Measurements from ENCODE around the gene MAVS. TPM values are rescaled to one million over a fixed set of nuclear protein-coding genes. Genes with fewer than 3 reads are reported as not detected.

MAVS gene
- total RNA-seq, 4 donors from 2014 or later: 39.6 to 94.4 (median 69.7) TPM

DNA sequence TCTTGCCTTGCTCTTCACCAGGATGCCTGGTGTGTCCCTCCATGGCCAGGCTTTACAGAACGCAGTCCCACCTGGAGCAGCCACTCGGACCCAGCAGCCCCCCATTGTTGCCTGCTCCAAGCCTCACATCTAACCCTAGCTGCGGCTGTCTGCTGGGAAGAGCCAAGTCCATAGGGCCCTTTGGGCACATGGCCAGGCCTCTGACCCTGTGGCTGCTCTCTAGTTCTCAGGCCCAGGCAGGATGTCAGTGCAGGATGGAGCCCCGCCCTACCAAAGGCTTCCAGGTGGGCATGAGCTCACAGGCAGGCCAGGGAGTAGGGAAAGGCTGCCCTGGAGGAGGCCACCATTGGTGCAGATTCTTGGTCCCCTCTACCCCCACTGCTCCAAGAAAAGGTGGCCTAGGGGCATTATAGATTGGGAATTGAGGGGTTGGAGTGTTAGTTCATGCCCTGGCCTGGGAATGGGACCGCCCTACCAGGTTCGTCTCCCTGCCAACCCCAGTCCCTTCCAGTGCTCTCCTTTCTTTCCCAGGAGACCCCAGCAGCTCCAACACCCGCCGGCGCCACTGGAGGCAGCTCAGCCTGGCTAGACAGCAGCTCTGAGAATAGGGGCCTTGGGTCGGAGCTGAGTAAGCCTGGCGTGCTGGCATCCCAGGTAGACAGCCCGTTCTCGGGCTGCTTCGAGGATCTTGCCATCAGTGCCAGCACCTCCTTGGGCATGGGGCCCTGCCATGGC, 18.7 kb downstream of the MAVS start:
- H3K36me3 ChIP-seq: peaks cover 0 to 82% (median 0%) of the 10 kb centered on the region in 3 donors
- no peaks in the 10 kb centered on the region for H3K4me1 ChIP-seq
- no peaks in the 10 kb centered on the region for H3K27me3 ChIP-seq
- H3K27ac ChIP-seq: no peak overlapping the region
- H3K4me3 ChIP-seq: no peak overlapping the region
- TF ChIP-seq, protein P1, sequence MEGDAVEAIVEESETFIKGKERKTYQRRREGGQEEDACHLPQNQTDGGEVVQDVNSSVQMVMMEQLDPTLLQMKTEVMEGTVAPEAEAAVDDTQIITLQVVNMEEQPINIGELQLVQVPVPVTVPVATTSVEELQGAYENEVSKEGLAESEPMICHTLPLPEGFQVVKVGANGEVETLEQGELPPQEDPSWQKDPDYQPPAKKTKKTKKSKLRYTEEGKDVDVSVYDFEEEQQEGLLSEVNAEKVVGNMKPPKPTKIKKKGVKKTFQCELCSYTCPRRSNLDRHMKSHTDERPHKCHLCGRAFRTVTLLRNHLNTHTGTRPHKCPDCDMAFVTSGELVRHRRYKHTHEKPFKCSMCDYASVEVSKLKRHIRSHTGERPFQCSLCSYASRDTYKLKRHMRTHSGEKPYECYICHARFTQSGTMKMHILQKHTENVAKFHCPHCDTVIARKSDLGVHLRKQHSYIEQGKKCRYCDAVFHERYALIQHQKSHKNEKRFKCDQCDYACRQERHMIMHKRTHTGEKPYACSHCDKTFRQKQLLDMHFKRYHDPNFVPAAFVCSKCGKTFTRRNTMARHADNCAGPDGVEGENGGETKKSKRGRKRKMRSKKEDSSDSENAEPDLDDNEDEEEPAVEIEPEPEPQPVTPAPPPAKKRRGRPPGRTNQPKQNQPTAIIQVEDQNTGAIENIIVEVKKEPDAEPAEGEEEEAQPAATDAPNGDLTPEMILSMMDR (IDR thresholded peaks at IDR 0.05): no peak
- TF ChIP-seq POLR2A (IDR thresholded peaks at IDR 0.05): no peak
- H3K9me3 ChIP-seq: no peaks in the 10 kb centered on the region
- DNase-seq: no peak

DNA sequence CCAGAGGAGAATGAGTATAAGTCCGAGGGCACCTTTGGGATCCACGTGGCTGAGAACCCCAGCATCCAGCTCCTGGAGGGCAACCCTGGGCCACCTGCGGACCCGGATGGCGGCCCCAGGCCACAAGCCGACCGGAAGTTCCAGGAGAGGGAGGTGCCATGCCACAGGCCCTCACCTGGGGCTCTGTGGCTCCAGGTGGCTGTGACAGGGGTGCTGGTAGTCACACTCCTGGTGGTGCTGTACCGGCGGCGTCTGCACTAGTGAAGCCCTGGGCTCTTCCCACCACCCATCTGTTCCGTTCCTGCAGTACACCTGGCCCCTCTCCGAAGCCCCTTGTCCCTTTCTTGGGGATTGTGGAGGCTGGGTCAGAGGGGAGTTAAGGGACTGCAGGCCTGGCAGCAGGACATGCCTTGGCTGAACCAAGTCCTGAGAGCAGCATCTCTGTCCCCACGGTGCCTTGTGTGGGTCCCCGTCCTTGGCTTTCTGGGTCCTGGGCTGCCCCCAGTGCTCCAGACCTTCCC, 19.3 kb downstream of the MAVS start:
- no peak for TF ChIP-seq POLR2A (IDR thresholded peaks at IDR 0.05)
- TF ChIP-seq, protein P1 (IDR thresholded peaks at IDR 0.05): no peak
- H3K4me3 ChIP-seq: no peak overlapping the region
- peaks cover 0 to 77% (median 0%) of the 10 kb centered on the region in 3 donors for H3K36me3 ChIP-seq
- no peaks in the 10 kb centered on the region for H3K4me1 ChIP-seq
- DNase-seq: no peak
- no peaks in the 10 kb centered on the region for H3K9me3 ChIP-seq
- no peak overlapping the region for H3K27ac ChIP-seq
- H3K27me3 ChIP-seq: no peaks in the 10 kb centered on the region

DNA sequence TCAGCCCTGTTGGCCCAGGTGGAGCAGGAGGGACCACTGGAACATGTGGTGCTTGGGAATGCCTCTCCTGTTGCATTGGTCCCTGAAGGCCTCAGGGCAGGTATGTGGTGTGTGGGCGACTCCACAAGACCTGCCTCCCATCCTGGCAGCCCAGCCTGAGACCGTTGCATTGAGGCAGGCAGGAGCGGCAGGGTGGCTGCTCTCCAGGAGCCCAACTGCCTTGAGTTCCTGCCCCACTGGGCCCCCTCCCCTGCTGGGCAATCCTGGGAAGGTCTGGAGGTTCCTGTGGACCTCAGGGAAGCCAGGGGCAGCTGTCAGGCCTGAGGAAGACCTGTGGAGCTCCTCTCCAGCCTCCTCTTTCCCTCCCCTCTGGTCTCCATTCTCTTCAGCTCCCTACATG, 19.8 kb downstream of the MAVS start:
- no peak for DNase-seq
- TF ChIP-seq, protein P1 (IDR thresholded peaks at IDR 0.05): no peak
- no peak for TF ChIP-seq POLR2A (IDR thresholded peaks at IDR 0.05)
- H3K27me3 ChIP-seq: no peaks in the 10 kb centered on the region
- H3K36me3 ChIP-seq: peaks cover 0 to 77% (median 0%) of the 10 kb centered on the region in 3 donors
- H3K4me1 ChIP-seq: no peaks in the 10 kb centered on the region
- H3K9me3 ChIP-seq: no peaks in the 10 kb centered on the region
- no peak overlapping the region for H3K27ac ChIP-seq
- H3K4me3 ChIP-seq: no peak overlapping the region

DNA sequence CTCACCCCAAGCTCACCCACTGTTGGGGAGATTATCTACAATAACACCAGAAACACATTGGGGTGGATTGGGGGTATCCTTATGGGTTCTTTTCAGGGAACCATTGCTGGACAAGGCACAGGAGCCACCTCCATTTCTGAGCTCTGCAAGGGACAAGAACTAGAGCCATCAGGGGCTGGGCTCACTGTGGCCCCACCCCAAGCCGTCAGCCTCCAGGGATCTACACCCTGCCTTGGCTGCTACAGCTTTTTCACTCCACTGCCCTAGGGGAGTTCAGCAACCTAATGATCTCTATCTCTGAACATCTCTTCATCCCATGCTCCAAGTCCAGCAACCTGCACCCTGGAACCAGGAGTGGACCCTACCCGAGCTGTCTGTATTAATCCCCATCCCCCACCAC, 21.2 kb downstream of the MAVS start:
- Histone ChIP-seq H3K4me1 (no peaks in the 10 kb centered on the region), H3K9me3 (no peaks in the 10 kb centered on the region), H3K27ac (no peak overlapping the region), H3K27me3 (no peaks in the 10 kb centered on the region), H3K36me3 (peaks cover 0 to 75% (median 0%) of the 10 kb centered on the region in 3 donors), H3K4me3 (no peak overlapping the region)
- no peak for TF ChIP-seq POLR2A (IDR thresholded peaks at IDR 0.05)
- TF ChIP-seq, protein P1 (IDR thresholded peaks at IDR 0.05): no peak
- DNase-seq: no peak

DNA sequence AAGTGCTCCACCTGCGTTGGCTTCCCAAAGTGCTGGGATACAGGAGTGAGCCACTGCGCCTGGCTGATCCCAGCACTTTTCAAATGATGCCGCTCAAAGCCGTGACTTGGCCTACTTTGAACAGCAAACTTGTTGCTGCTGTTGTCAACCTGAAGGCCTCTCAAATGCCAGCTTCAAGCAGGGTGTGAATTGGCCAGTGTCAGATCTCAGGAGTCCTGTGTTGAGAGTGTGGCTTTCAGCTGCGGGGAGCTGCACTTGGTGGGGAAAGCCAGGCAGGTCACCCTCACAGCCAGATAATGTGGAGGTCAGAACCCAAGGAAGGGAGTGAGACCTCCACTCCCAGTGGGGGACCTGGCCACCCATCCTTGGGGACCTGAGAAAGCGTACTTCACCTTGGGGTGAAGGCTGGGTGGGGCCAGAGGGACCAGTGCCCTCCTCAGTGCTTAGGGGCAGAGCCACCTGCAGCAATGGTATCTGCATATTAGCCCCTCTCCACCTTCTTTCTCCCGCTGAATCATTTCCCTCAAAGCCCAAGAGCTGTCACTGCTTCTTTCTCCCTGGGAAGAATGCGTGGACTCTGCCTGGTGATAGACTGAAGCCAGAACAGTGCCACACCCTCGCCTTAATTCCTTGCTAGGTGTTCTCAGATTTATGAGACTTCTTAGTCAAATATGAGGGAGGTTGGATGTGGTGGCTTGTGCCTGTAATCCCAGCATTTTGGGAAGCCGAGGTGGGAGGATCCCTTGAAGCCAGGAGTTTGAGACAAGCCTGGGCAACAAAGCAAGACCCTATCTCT, 23.4 kb downstream of the MAVS start:
- no peaks in the 10 kb centered on the region for H3K27me3 ChIP-seq
- TF ChIP-seq POLR2A (IDR thresholded peaks at IDR 0.05): no peak
- TF ChIP-seq, protein P1 (IDR thresholded peaks at IDR 0.05): no peak
- H3K36me3 ChIP-seq: peaks cover 0 to 75% (median 0%) of the 10 kb centered on the region in 3 donors
- no peak for DNase-seq
- H3K4me1 ChIP-seq: no peaks in the 10 kb centered on the region
- no peaks in the 10 kb centered on the region for H3K9me3 ChIP-seq
- no peak overlapping the region for H3K4me3 ChIP-seq
- H3K27ac ChIP-seq: peak overlapping the region in 1 of 4 donors; percentile 21
